ENCODE data around the gene TRAF1.

GRCh38 chr9:120961936-120962335 lies 35.3 kb upstream of the TRAF1 start:
- TF ChIP-seq POLR2A (IDR thresholded peaks at IDR 0.05; ENCODE audit: low read depth, low read length): no peak
- TF ChIP-seq, protein P1, sequence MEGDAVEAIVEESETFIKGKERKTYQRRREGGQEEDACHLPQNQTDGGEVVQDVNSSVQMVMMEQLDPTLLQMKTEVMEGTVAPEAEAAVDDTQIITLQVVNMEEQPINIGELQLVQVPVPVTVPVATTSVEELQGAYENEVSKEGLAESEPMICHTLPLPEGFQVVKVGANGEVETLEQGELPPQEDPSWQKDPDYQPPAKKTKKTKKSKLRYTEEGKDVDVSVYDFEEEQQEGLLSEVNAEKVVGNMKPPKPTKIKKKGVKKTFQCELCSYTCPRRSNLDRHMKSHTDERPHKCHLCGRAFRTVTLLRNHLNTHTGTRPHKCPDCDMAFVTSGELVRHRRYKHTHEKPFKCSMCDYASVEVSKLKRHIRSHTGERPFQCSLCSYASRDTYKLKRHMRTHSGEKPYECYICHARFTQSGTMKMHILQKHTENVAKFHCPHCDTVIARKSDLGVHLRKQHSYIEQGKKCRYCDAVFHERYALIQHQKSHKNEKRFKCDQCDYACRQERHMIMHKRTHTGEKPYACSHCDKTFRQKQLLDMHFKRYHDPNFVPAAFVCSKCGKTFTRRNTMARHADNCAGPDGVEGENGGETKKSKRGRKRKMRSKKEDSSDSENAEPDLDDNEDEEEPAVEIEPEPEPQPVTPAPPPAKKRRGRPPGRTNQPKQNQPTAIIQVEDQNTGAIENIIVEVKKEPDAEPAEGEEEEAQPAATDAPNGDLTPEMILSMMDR (IDR thresholded peaks at IDR 0.05 in 2 of 3, conservative IDR thresholded peaks at IDR 0.05 in 1 of 3; ENCODE audit: control insufficient read depth in 2 of 3, extremely low read depth in 1 of 3, insufficient read depth in 1 of 3, low read depth in 3 of 3, low read length in 3 of 3): no peak
- no peak for TF ChIP-seq RAD51 (IDR thresholded peaks at IDR 0.05)
- no peak for TF ChIP-seq KAT2A (conservative IDR thresholded peaks at IDR 0.05; ENCODE audit: control insufficient read depth, low read depth, low read length)
- no peak for TF ChIP-seq TCF3 (IDR thresholded peaks at IDR 0.05; ENCODE audit: borderline replicate concordance, insufficient read depth, low read depth, low read length)
- TF ChIP-seq ZNF207 (IDR thresholded peaks at IDR 0.05; ENCODE audit: borderline replicate concordance): no peak
- TF ChIP-seq EZH2 (IDR thresholded peaks at IDR 0.05; ENCODE audit: borderline replicate concordance, control insufficient read depth, low read depth, low read length): no peak
- TF ChIP-seq NFXL1 (IDR thresholded peaks at IDR 0.05; ENCODE audit: borderline replicate concordance): no peak
- TF ChIP-seq, protein P2, sequence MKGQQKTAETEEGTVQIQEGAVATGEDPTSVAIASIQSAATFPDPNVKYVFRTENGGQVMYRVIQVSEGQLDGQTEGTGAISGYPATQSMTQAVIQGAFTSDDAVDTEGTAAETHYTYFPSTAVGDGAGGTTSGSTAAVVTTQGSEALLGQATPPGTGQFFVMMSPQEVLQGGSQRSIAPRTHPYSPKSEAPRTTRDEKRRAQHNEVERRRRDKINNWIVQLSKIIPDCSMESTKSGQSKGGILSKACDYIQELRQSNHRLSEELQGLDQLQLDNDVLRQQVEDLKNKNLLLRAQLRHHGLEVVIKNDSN (IDR thresholded peaks at IDR 0.05; ENCODE audit: borderline replicate concordance, extremely low read length, insufficient read depth, low read depth, low read length): no peak
- no peak for TF ChIP-seq SRF (IDR thresholded peaks at IDR 0.05; ENCODE audit: low read depth in 2 of 2, low read length in 2 of 2)
